HCT116 (cell line): ENCODE measurements around the gene SPATA22. TPM values are rescaled to one million over a fixed set of nuclear protein-coding genes. Genes with fewer than 3 reads are reported as not detected.
"Not testable (repeated sequence)": the region's sequence is repeated elsewhere in the genome, so short reads cannot be mapped to it uniquely, and the experiment has no call there.

Experiments
- ATAC-seq: fragments of 200-7000 bp; cut with Tn5 transposase; 2 replicates; pipeline ENCODE4 v1.9.1; 2020; ENCODE audit warnings: mild to moderate bottlenecking, moderate library complexity
- BruUV-seq: library from RNA; stranded (reverse); fragments of 400-500 nt; replicated peaks from 2 replicates; lab custom pipeline; 2021; lab: Mats Ljungman, UMichigan
- CTCF ChIA-PET: fragments of 300-600 bp; sonication (Branson Sonifier 250); formaldehyde crosslinking; loops from one replicate; lab custom pipeline; 2021; ENCODE audit warnings: antibody characterized with exemption; lab: Charles Lee
- POLR2A ChIA-PET: fragments of 300-600, 350-600 bp; sonication (Branson Sonifier 250); formaldehyde crosslinking; loops from one replicate; lab custom pipeline; 2021; ENCODE audit warnings: antibody characterized with exemption; lab: Charles Lee
- RAD21 ChIA-PET, 2 experiments: fragments of 300-600 bp; sonication (Branson Sonifier 250); formaldehyde crosslinking; loops; one replicate each; lab custom pipeline; 2023; ENCODE audit warnings: low total read pairs in 2 of 2; ENCODE audit not compliant: uncharacterized antibody in 2 of 2, unreplicated experiment in 2 of 2, low non-redundant PET in 1 of 2; lab: Charles Lee
- DNase-seq: peaks from one replicate; pipeline ENCODE4 v3.0.0-alpha.2; 2010; ENCODE audit warnings: low read depth, low spot score
- H2AFZ ChIP-seq: fragments of 200-600 bp; shearing (Covaris generic), sonication (generic); 2 replicates; pipeline ENCODE4 v1.6.1; 2017; ENCODE audit warnings: low read depth, mixed run types, mixed read lengths, antibody characterized with exemption, low read length; ENCODE audit not compliant: poor library complexity, severe bottlenecking
- H3K27ac ChIP-seq: 2 replicates; pipeline ENCODE4 v1.5.1; 2012; ENCODE audit warnings: low read depth, low read length
- H3K27me3 ChIP-seq: fragments of 200-600 bp; sonication (generic); 2 replicates; pipeline ENCODE4 v1.6.1; 2016; ENCODE audit warnings: mixed run types, low read length, mixed read lengths; ENCODE audit not compliant: insufficient read depth
- H3K36me3 ChIP-seq, 2 experiments: fragments of 200-500 bp in 1 of 2; fragments of 200-600 bp in 1 of 2; sonication (Bioruptor generic) in 1 of 2; sonication (generic) in 1 of 2; 2 replicates each; pipeline versions ENCODE4 v1.5.1 to v1.6.1; 2014 to 2016; ENCODE audit warnings: low read length in 2 of 2, inconsistent platforms in 1 of 2, mixed read lengths in 1 of 2, mixed run types in 1 of 2; ENCODE audit not compliant: insufficient read depth in 2 of 2, control insufficient read depth in 1 of 2
- H3K4me1 ChIP-seq, 2 experiments: fragments of 200-600 bp in 1 of 2; sonication (generic) in 1 of 2; 2 replicates each; pipeline versions ENCODE4 v1.5.1 to v1.6.1; 2012 to 2017; ENCODE audit warnings: low read length in 2 of 2, inconsistent platforms in 1 of 2, mild to moderate bottlenecking in 1 of 2, mixed read lengths in 1 of 2, mixed run types in 1 of 2, moderate library complexity in 1 of 2; ENCODE audit not compliant: insufficient read depth in 2 of 2, control insufficient read depth in 1 of 2
- H3K4me2 ChIP-seq: fragments of 200-600 bp; sonication (generic); 2 replicates; pipeline ENCODE4 v1.6.1; 2017; ENCODE audit warnings: mixed run types, low read length, mixed read lengths
- H3K4me3 ChIP-seq, 2 experiments: fragments of 200-600 bp in 1 of 2; sonication (generic) in 1 of 2; replicated peaks in 1 of 2; 2 replicates each; pipeline ENCODE4 v1.5.1; 2011 to 2016; ENCODE audit warnings: low read length in 2 of 2, control low read depth in 1 of 2, low read depth in 1 of 2, mild to moderate bottlenecking in 1 of 2, mixed read lengths in 1 of 2, mixed run types in 1 of 2
- H3K79me2 ChIP-seq: fragments of 200-600 bp; sonication (generic); 2 replicates; pipeline ENCODE4 v1.6.1; 2017; ENCODE audit warnings: mild to moderate bottlenecking, mixed run types, low read length, moderate library complexity, mixed read lengths; ENCODE audit not compliant: insufficient read depth
- H3K9ac ChIP-seq: fragments of 200-600 bp; sonication (generic); 2 replicates; pipeline ENCODE4 v1.6.1; 2016; ENCODE audit warnings: low read length, mixed read lengths
- H3K9me2 ChIP-seq: fragments of 200-600 bp; sonication (generic), shearing (Covaris generic); 2 replicates; pipeline ENCODE4 v1.6.1; 2017; ENCODE audit warnings: mixed run types, mild to moderate bottlenecking, moderate library complexity; ENCODE audit not compliant: insufficient read depth
- H3K9me3 ChIP-seq, 2 experiments: fragments of 200-500 bp in 1 of 2; fragments of 200-600 bp in 1 of 2; sonication (Bioruptor generic) in 1 of 2; sonication (generic) in 1 of 2; 2 replicates each; pipeline ENCODE4 v1.6.1; 2014 to 2017; ENCODE audit warnings: low read length in 2 of 2, mixed read lengths in 2 of 2, inconsistent platforms in 1 of 2, low read depth in 1 of 2, mild to moderate bottlenecking in 1 of 2, mixed run types in 1 of 2, moderate library complexity in 1 of 2; ENCODE audit not compliant: control insufficient read depth in 1 of 2, insufficient read depth in 1 of 2
- H4K20me1 ChIP-seq: fragments of 200-600 bp; sonication (generic), shearing (Covaris generic); 2 replicates; pipeline ENCODE4 v1.6.1; 2017; ENCODE audit warnings: mixed run types, mild to moderate bottlenecking, moderate library complexity; ENCODE audit not compliant: insufficient read depth
- ATF3 ChIP-seq: IDR thresholded peaks from 2 replicates; pipeline ENCODE4 v1.6.1; 2012
- CBX3 ChIP-seq: IDR thresholded peaks from 2 replicates; pipeline ENCODE4 v1.6.1; 2012; ENCODE audit warnings: low read depth
- CEBPB ChIP-seq: IDR thresholded peaks from 2 replicates; pipeline ENCODE4 v1.6.1; 2012; ENCODE audit warnings: low read depth
- MAX ChIP-seq: IDR thresholded peaks from 2 replicates; pipeline ENCODE4 v1.6.1; 2012
- SIN3A ChIP-seq: IDR thresholded peaks from 2 replicates; pipeline ENCODE4 v1.6.1; 2012; ENCODE audit warnings: low read depth
- SP1 ChIP-seq: IDR thresholded peaks from 2 replicates; pipeline ENCODE4 v1.6.1; 2012; ENCODE audit warnings: low read depth
- ZBTB33 ChIP-seq: IDR thresholded peaks from 2 replicates; pipeline ENCODE4 v1.6.1; 2011; ENCODE audit warnings: mild to moderate bottlenecking, low read length, moderate library complexity; ENCODE audit not compliant: insufficient replicate concordance; ENCODE audit errors: extremely low read depth
- ZNF274 ChIP-seq: fragments of 200-500 bp; sonication (Bioruptor generic); IDR thresholded peaks from 2 replicates; pipeline ENCODE4 v1.6.1; 2014; ENCODE audit warnings: mild to moderate bottlenecking, low read depth, low read length, inconsistent platforms
- intact Hi-C: fragments of 100-400 bp; cut with micrococcal nuclease; formaldehyde crosslinking; loops from 2 replicates; pipeline ENCODE4 v1.10.0; 2022
- total RNA-seq: library from RNA; stranded (reverse); gene quantifications from one replicate; pipeline ENCODE4 v1.2.1, GENCODE V29; 2021; ENCODE audit not compliant: unreplicated experiment

Gene SPATA22
- total RNA-seq, 1 experiment from 2014 or later = not detected

GRCh38 chr17:3411070-3411469 is 60.5 kb downstream of the SPATA22 start, which contains the start of gene OR3A3:
TSS of gene OR3A3 (plus strand) at chr17:3411370.
- ChIA-PET CTCF (no interaction called here), POLR2A (no interaction called here), RAD21 (no interaction called here)
- no peak within 1 kb of the TSS for H2AFZ ChIP-seq
- intact Hi-C loops = no loop called here
- no peaks in the 10 kb centered on the region for H3K4me1 ChIP-seq
- no peak within 1 kb of the TSS for H3K27ac ChIP-seq
- H3K4me2 ChIP-seq = no peak within 1 kb of the TSS
- H3K27me3 ChIP-seq = 0 out of 2 replicates have a peak, but pooled peaks cover 4% of the 10 kb centered on the region
- no peaks in the 10 kb centered on the region for H4K20me1 ChIP-seq
- no peaks in the 10 kb centered on the region for H3K9me2 ChIP-seq
- H3K9me3 ChIP-seq = no peaks in the 10 kb centered on the region
- H3K9ac ChIP-seq = no peak within 1 kb of the TSS
- no peak within 1 kb of the TSS for H3K4me3 ChIP-seq
- no peaks in the 10 kb centered on the region for H3K79me2 ChIP-seq
- DNase-seq (no peak), ATAC-seq (no peak)
- no peaks in the 10 kb centered on the region for H3K36me3 ChIP-seq
- no peak for TF ChIP-seq MAX
- TF ChIP-seq ZNF274 = no peak
- no peak for TF ChIP-seq CEBPB
- TF ChIP-seq CBX3 = no peak
- no peak for TF ChIP-seq ZBTB33
- no peak for TF ChIP-seq SP1
- no peak for TF ChIP-seq SIN3A
- no peak for TF ChIP-seq ATF3
- BruUV-seq = no TSS peak

GRCh38 chr17:3403856-3404255 is 67.8 kb downstream of the SPATA22 start:
- H2AFZ ChIP-seq, CTCF ChIA-PET, POLR2A ChIA-PET, H3K9ac ChIP-seq, H3K9me2 ChIP-seq, RAD21 ChIA-PET, ATAC-seq, DNase-seq, H3K4me3 ChIP-seq, H3K27ac ChIP-seq, H3K4me2 ChIP-seq, H3K79me2 ChIP-seq, H3K36me3 ChIP-seq, H3K4me1 ChIP-seq, H4K20me1 ChIP-seq, BruUV-seq, intact Hi-C loops, H3K9me3 ChIP-seq: not testable (repeated sequence)
- peaks cover 10% of the 10 kb centered on the region for H3K27me3 ChIP-seq
